Measurements from ENCODE around the gene CEBPE.

CEBPE gene

GRCh38 chr14:23132970-23133369 lies 13.9 kb upstream of the CEBPE start:
- TF ChIP-seq CTCF (IDR thresholded peaks at IDR 0.05) = no peak

- no peak for TF ChIP-seq CTCF (IDR thresholded peaks at IDR 0.05)
Measured at GRCh38 chr14:23131482-23131881, 12.4 kb upstream of the CEBPE start.

GRCh38 chr14:23130871-23131270 lies 11.8 kb upstream of the CEBPE start:
- no peak for TF ChIP-seq CTCF (IDR thresholded peaks at IDR 0.05)

GRCh38 chr14:23129759-23130316 lies 10.8 kb upstream of the CEBPE start:
- TF ChIP-seq CTCF (IDR thresholded peaks at IDR 0.05) = no peak

GRCh38 chr14:23128969-23129758 lies 10.1 kb upstream of the CEBPE start:
- TF ChIP-seq CTCF (IDR thresholded peaks at IDR 0.05) = no peak

GRCh38 chr14:23127861-23128260 lies 8.8 kb upstream of the CEBPE start:
- TF ChIP-seq CTCF (IDR thresholded peaks at IDR 0.05) = no peak

GRCh38 chr14:23126548-23127278 lies 7.7 kb upstream of the CEBPE start:
- TF ChIP-seq CTCF (IDR thresholded peaks at IDR 0.05) = no peak
